NCI-H345 treated with DMSO at 0.1 percent for 48 hours (cell line): Measurements from ENCODE around the gene CIRBP.

ENCODE experiments used
- DNase-seq: peaks from one replicate; lab custom pipeline; 2025; ENCODE audit not compliant: unreplicated experiment; lab: John Stamatoyannopoulos, UW

The CIRBP gene

GRCh38 chr19:1230783-1231489 is 38.2 kb upstream of the CIRBP start:
- no peak for DNase-seq

DNA sequence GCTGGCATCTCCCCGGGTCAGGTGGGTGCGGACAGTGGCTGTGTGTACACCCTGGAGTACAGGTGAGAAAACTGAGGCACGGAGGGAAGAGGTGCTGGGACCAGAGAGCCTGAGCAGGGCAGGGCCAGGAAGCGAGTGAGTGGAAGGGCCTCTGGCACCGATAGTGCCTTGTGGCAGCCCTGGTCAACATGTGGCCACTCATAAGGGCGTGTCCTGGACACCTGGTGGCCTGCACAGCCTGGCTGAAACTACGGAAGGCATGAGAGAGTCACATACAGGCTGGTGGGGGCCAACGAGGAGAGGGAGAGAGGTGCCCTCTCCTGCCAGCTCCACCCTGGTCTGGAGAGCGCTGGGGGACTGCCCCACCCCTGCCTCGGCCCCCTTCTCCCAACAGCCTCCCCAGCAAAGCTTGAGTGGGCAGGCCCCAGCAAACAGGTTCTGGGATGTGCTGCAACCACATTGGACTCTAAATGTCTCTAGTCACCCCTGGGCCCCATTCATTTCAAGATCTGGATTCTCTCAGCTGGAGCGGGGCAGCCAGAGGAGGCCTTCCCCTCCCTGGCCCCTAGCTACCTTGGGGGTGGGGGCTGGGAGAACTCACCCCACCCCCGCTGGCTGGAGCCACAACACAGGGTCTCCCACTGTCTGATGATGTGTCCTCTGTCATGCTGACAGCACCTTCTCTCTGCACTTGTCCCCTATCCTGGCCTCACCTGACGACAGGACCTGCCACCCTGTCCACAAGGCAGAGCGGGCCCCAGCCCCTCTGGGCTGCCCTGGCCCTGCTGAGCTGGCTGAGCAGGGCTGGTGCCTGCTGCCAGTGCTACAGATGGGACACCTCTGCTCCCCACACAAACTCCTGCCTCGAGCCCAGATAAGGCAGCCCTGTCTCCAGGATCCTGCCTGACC is 37.1 kb upstream of the CIRBP start:
- no peak for DNase-seq

DNA sequence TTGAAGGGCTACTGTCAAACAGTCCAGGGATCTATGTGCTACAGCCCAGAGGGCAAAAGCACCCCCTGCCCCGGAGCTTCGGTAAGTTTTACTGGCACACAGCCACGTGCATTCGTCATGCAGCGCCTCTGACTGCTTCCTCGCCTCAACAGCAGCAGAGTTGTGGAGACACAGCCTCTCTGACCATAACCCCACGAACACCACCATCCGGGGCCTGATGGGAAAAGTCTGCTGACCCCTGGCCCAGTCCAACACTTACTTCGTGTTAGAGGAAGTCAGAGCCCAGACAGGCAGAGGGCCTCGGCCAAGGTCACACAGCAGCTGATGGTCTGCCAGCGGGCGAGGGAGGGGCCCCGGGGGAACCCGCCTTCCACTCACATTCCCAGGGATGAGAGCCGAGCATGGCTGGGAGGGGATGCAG is 36.5 kb upstream of the CIRBP start:
- DNase-seq, result no peak

DNA sequence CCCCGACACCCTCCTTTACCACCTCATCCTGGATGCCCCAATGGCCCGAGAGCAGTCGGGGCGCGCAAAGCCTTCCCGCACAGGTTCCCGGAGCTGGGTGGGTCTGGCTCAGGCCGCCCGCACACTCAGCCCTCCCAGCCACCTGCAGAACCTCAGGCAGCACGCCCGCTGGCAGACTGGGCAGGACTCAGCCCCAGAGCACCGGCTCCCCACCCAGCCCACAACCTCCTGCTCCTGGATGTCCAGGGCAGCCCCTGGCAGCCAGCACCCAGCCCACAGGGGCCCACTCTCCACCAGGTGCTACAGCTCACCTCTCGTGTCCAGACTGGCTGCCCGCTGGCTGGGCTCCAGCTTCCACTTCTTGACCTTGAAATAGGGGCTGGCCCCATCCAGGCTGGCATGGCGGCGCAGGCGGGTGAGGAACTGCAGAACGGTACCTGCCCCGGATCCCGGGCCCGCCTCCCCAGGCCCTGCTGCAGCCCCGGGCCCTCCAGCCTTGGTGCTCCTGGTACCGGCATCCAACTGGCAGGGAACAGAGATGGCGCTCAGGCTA is 35.9 kb upstream of the CIRBP start:
- no peak for DNase-seq

- DNase-seq, result no peak
These were observed 34.8 kb upstream of the CIRBP start for GRCh38 chr19:1234051-1234954.

- no peak for DNase-seq
These were observed 34.2 kb upstream of the CIRBP start for GRCh38 chr19:1234955-1235380.

GRCh38 chr19:1235625-1236538 is 33.2 kb upstream of the CIRBP start:
- DNase-seq, result no peak

DNA sequence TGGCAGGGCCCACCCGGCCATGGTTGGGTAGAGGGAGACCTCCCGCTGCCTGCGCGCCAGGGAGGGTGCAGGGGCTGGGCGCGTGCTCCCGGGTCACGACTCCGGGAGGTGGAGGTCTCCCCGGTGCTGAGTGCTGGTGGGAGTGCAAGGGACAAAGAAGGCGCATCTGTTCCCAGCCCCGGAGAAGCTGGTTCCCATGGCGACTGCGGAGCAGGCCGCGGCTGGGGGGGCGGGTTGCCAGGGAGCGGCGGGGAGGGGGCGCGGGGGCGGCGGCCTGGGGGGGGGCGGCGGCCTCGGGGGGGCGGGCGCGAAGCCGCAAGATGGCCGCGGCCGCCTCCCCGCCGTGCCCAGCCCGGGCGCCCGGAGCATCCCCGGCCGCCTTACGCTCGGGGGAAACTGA is 32.6 kb upstream of the CIRBP start:
- DNase-seq, result no peak

GRCh38 chr19:1237027-1237659 is 32.0 kb upstream of the CIRBP start:
- DNase-seq, result no peak

- DNase-seq, result no peak
These were observed 31.3 kb upstream of the CIRBP start, which contains the start of gene CBARP for GRCh38 chr19:1237754-1238368. CBARP (minus strand) TSS chr19:1238005; CDS start chr19:1236100, 1,905 bp downstream.

DNA sequence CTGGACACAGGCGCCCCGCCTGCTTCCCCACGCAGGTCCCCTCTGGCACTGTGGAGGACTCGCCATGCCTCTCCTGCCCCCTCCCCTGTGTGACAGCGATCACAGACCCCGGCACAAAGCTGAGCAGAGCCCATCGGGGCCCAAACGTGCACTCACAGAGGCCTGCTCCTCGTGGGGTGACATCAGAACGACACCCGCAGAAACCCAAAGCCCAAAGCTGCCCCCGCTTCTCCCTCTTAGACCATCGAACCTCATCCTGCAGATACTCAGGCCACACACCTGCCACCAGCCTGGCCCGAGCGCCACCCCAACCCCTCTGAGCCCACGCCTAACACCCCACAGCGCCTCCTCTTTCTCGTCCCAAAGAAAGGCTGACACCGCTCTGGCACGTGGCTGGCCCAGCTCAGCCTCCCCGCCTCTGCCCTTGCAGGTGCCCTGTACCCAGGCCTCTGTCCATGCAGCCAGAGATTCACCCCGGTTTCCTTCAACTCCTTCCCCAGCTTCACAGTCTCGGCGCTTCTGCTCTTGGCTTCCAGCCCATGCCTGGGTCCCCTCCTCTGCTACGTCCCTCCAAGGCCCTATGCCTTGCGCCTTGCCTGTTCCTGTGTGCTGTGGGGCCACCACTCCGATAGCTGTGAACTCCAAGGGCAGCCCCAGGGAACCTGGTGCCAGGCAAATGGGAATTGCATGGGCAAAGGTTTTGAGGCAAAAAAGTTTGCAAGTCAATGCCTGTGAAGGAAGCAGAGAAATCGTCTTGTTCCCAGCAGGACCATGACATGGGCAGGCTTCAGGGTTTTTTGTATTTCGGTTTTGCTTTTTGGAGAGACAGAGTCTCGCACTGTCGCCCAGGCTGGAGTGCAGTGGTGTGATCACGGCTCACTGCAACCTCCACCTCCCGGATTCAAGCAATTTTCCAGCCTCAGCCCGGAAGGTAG is 30.5 kb upstream of the CIRBP start:
- no peak for DNase-seq

GRCh38 chr19:1239420-1239795 is 29.7 kb upstream of the CIRBP start:
- no peak for DNase-seq

DNA sequence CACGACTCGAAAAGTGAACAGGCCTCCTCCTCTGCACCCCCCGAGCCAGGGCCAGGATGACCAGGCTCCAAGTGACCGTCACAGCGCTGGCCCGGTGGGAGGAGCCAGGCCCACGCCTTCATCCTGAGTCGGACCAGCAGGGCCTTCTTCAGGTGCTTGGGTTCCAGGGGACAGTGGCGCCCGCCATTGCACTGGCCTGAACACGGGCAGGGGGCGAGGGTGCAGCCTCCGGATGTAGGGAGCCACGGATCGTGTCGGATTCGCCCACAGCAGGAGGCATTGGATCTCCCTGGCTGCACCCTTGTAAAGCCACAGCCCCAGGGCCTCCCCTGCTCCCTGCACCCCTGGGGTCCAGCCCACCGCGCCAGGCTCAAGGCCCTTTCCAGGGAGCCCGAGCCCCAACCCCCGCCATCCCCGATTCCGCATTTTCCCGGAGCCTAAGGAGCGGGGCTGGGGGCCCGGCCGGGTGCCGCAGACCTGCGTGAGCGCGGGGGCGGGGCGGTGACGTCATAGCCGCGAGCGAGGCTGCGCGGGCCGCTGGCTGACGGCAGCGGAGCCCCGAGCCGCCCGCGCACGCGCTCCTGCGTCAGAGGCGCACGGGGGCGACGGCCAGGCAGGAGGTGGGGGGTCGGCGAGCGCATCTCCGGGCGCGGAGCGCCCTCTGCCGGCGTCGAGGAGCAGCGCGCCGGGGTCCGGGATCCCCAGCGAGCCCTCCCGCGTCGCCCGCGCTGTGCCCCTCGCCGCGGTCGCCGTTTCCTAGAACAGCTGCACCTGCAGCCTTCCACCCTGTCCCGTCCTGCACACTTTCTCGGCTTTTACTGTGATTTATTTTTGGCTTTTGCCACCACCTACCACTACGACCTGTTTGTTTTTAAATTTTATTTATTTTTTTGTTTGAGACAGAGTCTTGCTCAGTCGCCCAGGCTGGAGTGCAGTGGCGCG is 29.1 kb upstream of the CIRBP start:
- peak; percentile 79 for DNase-seq

DNA sequence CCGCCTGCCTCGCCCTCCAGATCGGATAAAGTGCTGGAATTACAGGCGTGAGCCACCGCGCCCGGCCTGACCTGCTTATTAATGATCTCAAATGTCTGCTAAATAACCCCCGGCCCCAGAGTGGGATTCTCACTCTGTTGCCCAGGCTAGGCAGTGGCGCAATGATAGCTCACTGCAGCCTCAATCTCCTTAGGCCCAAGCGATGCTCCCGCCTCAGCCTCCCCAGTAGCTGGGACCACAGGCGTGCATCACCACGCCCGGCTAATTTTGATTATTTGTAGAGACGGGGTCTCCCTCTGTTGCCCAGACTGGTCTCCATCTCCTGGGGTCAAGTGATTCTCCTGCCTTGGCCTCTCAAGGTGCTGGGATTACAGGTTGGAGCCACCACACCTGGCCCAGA is 28.2 kb upstream of the CIRBP start:
- no peak for DNase-seq

DNA sequence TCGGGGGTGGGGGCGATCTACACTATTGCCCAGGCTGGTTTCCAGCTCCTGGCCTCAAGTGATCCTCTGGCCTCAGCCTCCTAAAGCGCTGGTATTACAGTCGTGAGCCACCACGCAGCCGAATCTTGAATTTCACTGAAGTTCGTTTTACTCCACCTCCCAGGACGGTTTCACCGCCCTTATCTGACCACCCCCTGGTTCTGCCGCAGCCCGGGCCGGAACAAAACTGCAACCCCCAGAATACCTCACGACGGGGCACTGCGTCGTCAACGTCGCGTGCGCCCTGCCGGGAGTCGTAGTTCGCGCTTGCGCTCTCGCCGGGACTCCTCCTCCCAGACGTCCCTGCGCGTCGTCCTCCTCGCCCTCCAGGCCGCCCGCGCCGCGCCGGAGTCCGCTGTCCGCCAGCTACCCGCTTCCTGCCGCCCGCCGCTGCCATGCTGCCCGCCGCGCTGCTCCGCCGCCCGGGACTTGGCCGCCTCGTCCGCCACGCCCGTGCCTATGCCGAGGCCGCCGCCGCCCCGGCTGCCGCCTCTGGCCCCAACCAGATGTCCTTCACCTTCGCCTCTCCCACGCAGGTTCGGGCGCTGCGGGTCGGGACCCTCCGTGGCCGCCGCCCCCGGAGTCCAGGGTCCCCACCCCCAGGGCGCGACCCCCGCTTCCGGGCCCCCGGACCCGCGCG is 27.6 kb upstream of the CIRBP start, which contains the start of gene ATP5F1D:
TSS of gene ATP5F1D (plus strand) at position 335 of the 679 bp plus-strand sequence. CDS start at position 435, 100 bp downstream.
- DNase-seq, result peak; percentile 87
